Activated CD4-positive, alpha-beta T cell treated with anti-CD3 and anti-CD28 coated beads, Interleukin-2, amount 10 ng/mL, durations not matched to agents 24 days and 14 days (primary cell): ENCODE measurements around the gene DPH3. TPM values are rescaled to one million over a fixed set of nuclear protein-coding genes. Genes with fewer than 3 reads are reported as not detected.

Source experiments
- DNase-seq: peaks from one replicate; pipeline ENCODE4 v3.0.0; 2022
- H3K27ac Mint-ChIP-seq: one replicate; pipeline ENCODE4 v1.8.0; 2022; ENCODE audit warnings: mild to moderate bottlenecking, mixed read lengths
- H3K27me3 Mint-ChIP-seq: one replicate; pipeline ENCODE4 v1.8.0; 2022; ENCODE audit warnings: mixed read lengths
- H3K36me3 Mint-ChIP-seq: one replicate; pipeline ENCODE4 v1.8.0; 2022; ENCODE audit warnings: low read depth, mild to moderate bottlenecking, mixed read lengths
- H3K4me1 Mint-ChIP-seq: one replicate; pipeline ENCODE4 v1.8.0; 2021; ENCODE audit warnings: mixed read lengths
- H3K4me3 Mint-ChIP-seq: one replicate; pipeline ENCODE4 v1.8.0; 2022; ENCODE audit warnings: mild to moderate bottlenecking, moderate library complexity, mixed read lengths
- H3K9me3 Mint-ChIP-seq: one replicate; pipeline ENCODE4 v1.8.0; 2021; ENCODE audit warnings: mixed read lengths
- intact Hi-C: fragments of 100-400 bp; cut with micrococcal nuclease; formaldehyde crosslinking; loops from one replicate; pipeline ENCODE4 v1.15.1; 2023
- total RNA-seq: library from RNA; stranded (reverse); gene quantifications from 2 replicates; pipeline ENCODE4 v1.2.3, GENCODE V29; 2022

DPH3 gene
- total RNA-seq, 1 donor from 2014 or later, result 30.1 TPM

DNA sequence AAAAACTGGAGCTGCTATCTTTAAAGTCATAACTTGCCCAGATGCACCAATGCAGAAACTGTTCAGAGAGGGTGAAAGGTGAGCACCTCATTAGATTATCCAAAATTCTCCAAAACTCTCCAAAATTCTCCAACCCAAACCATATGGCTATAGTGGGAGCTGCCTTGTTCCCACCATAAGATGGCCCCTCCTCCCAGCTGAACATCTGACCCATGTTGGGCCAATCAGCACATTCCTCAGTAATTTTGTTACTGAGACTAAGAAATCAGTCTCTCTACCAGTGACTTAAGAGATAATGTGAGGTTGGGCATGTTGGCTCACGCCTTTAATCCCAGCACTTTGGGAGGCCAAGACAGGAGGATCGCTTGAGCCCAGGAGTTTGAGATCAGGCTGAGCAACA, 32.8 kb downstream of the DPH3 start:
- intact Hi-C loops, result no loop called here
- no peaks in the 10 kb centered on the region for H3K36me3 Mint-ChIP-seq
- H3K9me3 Mint-ChIP-seq, result peaks cover 4% of the 10 kb centered on the region
- H3K27me3 Mint-ChIP-seq, result peaks cover 9% of the 10 kb centered on the region
- DNase-seq, result no peak
- H3K4me3 Mint-ChIP-seq, result no peak overlapping the region
- H3K4me1 Mint-ChIP-seq, result peaks cover 1% of the 10 kb centered on the region
- no peak overlapping the region for H3K27ac Mint-ChIP-seq

DNA sequence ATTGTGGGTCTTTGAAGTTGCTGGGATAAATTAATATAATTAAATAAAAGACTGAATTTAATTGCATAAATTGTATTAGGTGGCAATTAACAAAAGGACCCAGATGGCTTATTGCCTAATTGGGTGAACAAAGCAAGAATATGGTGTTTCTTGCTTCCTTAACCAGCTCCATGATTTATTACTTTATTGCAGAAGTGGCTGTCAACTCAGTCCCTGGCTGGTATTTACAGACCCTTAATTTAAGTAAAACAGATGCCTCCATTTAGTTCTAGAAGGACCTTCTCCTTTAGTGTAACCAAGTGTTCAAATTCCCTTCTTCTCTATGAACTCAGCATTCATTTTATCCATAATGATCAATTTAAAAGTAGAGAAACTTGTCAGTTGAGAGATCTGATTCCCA, 35.1 kb downstream of the DPH3 start:
- DNase-seq, result no peak
- intact Hi-C loops, result no loop called here
- H3K9me3 Mint-ChIP-seq, result peaks cover 8% of the 10 kb centered on the region
- H3K4me1 Mint-ChIP-seq, result peaks cover 1% of the 10 kb centered on the region
- no peak overlapping the region for H3K4me3 Mint-ChIP-seq
- H3K27me3 Mint-ChIP-seq, result peaks cover 9% of the 10 kb centered on the region
- H3K36me3 Mint-ChIP-seq, result no peaks in the 10 kb centered on the region
- no peak overlapping the region for H3K27ac Mint-ChIP-seq

DNA sequence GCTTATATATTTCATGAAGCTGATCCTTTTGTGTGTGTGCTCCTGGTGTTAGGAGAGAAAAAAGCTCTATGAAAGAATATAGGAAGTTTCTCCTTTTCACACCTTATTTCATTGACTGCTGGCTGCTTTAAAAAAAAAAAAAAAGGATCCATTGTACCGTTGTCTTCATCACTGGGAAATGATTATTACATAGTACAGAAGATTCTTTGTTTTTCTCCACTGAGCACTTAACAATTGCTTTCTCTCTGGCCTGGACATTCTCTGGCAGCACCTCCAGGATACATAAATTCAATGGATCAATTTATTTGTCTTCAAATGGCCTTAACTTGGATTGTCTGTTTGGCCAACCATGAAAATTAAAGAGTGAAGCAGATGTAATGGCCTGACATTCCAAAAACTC, 37.2 kb downstream of the DPH3 start:
- intact Hi-C loops, result no loop called here
- Mint-ChIP-seq H3K27me3 (peaks cover 5% of the 10 kb centered on the region), H3K27ac (no peak overlapping the region), H3K9me3 (peaks cover 4% of the 10 kb centered on the region), H3K4me1 (peaks cover 2% of the 10 kb centered on the region), H3K36me3 (no peaks in the 10 kb centered on the region), H3K4me3 (no peak overlapping the region)
- no peak for DNase-seq

DNA sequence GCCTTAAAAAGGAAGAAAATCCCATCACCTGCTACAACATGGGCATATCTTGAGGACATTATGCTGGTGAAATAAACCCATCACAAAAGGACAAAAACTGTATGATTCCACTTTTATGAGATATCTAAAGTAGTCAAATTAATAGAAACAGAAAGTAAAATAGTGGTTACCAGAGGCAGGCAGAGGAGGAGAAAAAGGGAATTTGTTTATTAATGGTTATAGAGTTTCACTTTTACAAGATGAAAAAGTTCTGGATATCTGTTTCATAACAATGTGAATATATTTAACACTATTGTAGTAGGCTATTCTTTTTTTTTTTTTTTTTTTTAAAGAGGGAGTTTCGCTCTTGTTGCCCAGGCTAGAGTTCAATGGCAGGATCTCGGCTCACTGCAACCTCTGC, 40.4 kb downstream of the DPH3 start:
- H3K36me3 Mint-ChIP-seq, result no peaks in the 10 kb centered on the region
- DNase-seq, result no peak
- no peak overlapping the region for H3K27ac Mint-ChIP-seq
- H3K27me3 Mint-ChIP-seq, result no peaks in the 10 kb centered on the region
- no peak overlapping the region for H3K4me3 Mint-ChIP-seq
- H3K4me1 Mint-ChIP-seq, result peaks cover 2% of the 10 kb centered on the region
- H3K9me3 Mint-ChIP-seq, result peaks cover 4% of the 10 kb centered on the region
- intact Hi-C loops, result no loop called here

DNA sequence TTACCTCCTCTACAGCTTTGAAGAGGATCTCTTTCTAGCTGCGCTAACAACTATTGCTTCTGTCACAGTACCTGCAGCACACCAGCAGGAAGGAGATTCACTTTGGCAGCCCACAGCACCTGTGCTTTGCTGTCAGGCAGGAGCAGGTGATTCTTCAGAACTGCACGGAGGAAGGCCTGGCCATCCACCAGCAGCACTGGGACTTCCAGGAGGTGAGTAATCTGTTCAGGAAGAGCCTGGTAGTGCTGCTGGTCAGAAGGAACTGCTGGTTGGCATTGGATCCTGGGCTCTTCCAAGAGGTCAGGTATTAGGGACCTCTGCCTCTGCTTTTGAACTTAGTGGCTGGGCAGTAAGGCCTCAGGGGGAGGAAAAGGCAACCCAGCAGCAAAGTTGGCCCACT, 42.2 kb downstream of the DPH3 start:
- intact Hi-C loops, result no loop called here
- no peak overlapping the region for H3K27ac Mint-ChIP-seq
- DNase-seq, result no peak
- H3K9me3 Mint-ChIP-seq, result peaks cover 4% of the 10 kb centered on the region
- H3K27me3 Mint-ChIP-seq, result peaks cover under 1% of the 10 kb centered on the region
- peaks cover 2% of the 10 kb centered on the region for H3K4me1 Mint-ChIP-seq
- H3K36me3 Mint-ChIP-seq, result no peaks in the 10 kb centered on the region
- H3K4me3 Mint-ChIP-seq, result no peak overlapping the region

DNA sequence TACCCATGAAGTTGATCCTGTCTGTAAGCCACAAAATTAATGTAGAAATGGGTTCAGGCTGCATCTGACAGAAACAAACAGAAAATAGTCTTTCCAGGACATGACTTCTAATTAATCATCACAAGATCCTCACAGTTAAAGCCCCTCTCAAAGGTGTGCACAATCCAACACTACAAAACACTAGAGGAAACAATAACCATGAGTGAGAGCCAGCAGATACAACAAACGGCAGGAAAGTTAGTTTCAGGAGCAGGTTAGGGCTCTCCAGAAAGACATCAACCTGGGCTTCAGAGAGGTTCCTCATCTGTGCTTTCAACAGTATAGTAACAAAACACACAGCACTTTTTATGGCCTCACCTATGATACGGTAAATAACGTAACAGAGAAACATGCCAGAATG, 42.8 kb downstream of the DPH3 start:
- H3K36me3 Mint-ChIP-seq, result no peaks in the 10 kb centered on the region
- no peak overlapping the region for H3K4me3 Mint-ChIP-seq
- no peak for DNase-seq
- no peak overlapping the region for H3K27ac Mint-ChIP-seq
- peaks cover 3% of the 10 kb centered on the region for H3K27me3 Mint-ChIP-seq
- intact Hi-C loops, result no loop called here
- peaks cover 2% of the 10 kb centered on the region for H3K4me1 Mint-ChIP-seq
- H3K9me3 Mint-ChIP-seq, result peaks cover 4% of the 10 kb centered on the region

DNA sequence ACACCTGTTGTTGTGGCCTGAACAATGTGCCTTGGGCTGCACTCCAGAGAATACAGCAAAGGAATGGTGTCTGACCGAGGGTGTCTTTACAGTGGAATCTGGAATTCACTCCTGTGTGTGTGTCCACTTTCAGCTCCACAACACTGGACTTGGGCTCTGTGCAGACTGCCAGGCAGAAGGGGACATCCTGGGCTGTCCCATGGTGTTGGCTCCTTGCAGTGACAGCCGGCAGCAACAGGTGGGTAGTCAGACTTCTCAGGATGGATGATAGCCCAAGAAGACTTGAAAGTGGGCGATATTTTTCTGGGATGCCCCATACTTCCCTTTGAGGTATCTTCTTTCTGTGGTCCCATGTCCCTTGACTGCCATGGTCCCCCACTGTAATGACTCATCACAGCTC, 45.0 kb downstream of the DPH3 start:
- intact Hi-C loops, result no loop called here
- Mint-ChIP-seq H3K9me3 (no peaks in the 10 kb centered on the region), H3K4me1 (peaks cover 2% of the 10 kb centered on the region), H3K36me3 (no peaks in the 10 kb centered on the region), H3K27me3 (peaks cover 3% of the 10 kb centered on the region), H3K27ac (no peak overlapping the region), H3K4me3 (no peak overlapping the region)
- DNase-seq, result no peak

DNA sequence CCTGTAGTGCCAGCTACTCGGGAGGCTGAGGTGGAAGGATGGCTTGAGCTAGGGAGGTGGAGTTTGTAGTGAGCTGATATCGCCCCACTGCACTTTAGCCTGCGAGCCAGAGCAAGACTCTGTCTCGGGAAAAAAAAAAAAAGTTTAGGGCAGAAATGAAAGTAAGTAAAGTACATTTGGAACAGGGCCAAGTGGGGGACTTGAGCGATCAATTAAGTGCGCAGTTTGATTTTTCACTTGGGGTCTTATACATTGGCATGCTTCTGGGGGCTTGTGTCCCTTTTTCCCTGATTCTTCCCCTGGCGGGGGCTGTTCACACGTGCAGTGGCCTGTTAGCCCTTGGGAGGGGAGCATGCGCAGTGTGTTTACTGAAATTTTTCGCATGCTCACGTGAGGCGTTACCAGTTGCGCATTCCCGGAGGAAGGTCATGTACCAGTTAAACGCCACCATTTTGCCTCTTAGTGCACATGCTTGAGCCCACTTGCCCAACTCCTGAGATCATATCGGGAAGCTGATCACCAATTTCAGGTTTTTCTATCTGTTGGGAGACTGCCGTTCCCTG, 48.3 kb downstream of the DPH3 start:
- DNase-seq, result no peak
- Mint-ChIP-seq H3K36me3 (no peaks in the 10 kb centered on the region), H3K4me1 (peaks cover 2% of the 10 kb centered on the region), H3K4me3 (no peak overlapping the region), H3K27ac (no peak overlapping the region), H3K27me3 (peaks cover 3% of the 10 kb centered on the region), H3K9me3 (no peaks in the 10 kb centered on the region)
- intact Hi-C loops, result no loop called here

DNA sequence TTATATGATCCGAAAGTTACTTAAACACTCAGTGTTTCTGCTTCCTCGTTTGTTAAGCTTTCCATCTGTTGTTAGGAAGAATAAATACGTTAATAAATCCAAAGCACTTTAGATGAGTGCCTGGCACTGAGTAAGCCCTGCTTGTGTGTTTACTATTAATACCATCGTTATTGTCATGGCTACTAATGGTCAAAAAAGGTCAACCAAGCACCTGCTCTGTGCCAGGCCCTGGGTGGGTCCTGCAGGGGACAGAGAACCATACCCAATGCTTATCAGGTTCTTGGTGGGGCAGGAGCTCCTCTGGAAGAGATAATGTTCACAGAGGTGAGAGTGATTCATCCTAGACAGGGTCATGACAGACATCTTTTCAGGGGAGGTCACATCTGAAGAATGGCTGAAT, 50.4 kb downstream of the DPH3 start:
- no peaks in the 10 kb centered on the region for H3K9me3 Mint-ChIP-seq
- H3K4me1 Mint-ChIP-seq, result peaks cover 2% of the 10 kb centered on the region
- peaks cover 3% of the 10 kb centered on the region for H3K27me3 Mint-ChIP-seq
- no peak for DNase-seq
- no peaks in the 10 kb centered on the region for H3K36me3 Mint-ChIP-seq
- H3K27ac Mint-ChIP-seq, result no peak overlapping the region
- intact Hi-C loops, result no loop called here
- no peak overlapping the region for H3K4me3 Mint-ChIP-seq

DNA sequence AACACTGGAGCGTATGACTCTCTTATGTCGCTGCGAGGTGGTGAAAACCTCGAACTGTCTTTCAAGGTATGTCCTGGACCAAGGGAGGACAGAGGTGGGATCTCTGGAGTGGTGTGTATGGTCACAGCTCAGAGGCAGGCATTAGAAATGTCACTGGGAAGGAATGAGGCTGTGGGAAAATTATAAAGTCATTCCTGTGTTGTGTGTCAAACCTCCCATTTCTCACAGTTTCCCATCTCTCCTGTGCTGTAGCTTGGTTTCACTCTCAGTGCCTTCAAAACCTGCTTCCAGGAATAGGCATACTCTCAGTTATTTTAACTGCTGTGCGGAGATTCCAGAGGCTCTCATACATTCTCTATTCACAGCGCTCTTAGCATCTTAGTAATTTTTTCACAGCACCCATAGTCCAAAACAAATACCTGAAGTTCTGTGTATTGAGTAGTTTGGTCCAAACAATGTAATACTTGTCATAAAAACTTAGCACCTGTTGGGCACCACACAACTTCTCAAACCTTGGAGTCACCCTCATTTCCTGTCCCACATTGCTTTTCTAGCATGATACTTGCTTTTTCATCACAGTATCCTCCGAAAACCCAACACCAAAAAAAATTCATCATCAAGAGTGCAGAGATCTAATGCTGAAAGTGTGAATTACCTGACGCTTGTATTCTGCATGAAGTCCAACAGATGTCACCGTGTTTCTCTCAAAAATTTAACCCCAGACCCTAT, 53.4 kb downstream of the DPH3 start:
- no peaks in the 10 kb centered on the region for H3K9me3 Mint-ChIP-seq
- H3K36me3 Mint-ChIP-seq, result no peaks in the 10 kb centered on the region
- peaks cover 4% of the 10 kb centered on the region for H3K4me1 Mint-ChIP-seq
- intact Hi-C loops, result no loop called here
- H3K27me3 Mint-ChIP-seq, result no peaks in the 10 kb centered on the region
- no peak for DNase-seq
- no peak overlapping the region for H3K27ac Mint-ChIP-seq
- no peak overlapping the region for H3K4me3 Mint-ChIP-seq

Other genes starting within 250 kb of the DPH3 start
- not detected in 2 replicates for gene GALNT15, start 90.3 kb downstream of the DPH3 start, total RNA-seq
- 27.1 and 29.8 TPM in 2 replicates for gene OXNAD1, start 269 bp upstream of the DPH3 start, total RNA-seq
- 90.6 and 92.4 TPM in 2 replicates for gene RFTN1, start 248.8 kb upstream of the DPH3 start, total RNA-seq